ENCODE results near the gene PKD2.
A peak's percentile ranks its signal among the peaks of the same experiment; 100 is the strongest.

PKD2 gene

DNA sequence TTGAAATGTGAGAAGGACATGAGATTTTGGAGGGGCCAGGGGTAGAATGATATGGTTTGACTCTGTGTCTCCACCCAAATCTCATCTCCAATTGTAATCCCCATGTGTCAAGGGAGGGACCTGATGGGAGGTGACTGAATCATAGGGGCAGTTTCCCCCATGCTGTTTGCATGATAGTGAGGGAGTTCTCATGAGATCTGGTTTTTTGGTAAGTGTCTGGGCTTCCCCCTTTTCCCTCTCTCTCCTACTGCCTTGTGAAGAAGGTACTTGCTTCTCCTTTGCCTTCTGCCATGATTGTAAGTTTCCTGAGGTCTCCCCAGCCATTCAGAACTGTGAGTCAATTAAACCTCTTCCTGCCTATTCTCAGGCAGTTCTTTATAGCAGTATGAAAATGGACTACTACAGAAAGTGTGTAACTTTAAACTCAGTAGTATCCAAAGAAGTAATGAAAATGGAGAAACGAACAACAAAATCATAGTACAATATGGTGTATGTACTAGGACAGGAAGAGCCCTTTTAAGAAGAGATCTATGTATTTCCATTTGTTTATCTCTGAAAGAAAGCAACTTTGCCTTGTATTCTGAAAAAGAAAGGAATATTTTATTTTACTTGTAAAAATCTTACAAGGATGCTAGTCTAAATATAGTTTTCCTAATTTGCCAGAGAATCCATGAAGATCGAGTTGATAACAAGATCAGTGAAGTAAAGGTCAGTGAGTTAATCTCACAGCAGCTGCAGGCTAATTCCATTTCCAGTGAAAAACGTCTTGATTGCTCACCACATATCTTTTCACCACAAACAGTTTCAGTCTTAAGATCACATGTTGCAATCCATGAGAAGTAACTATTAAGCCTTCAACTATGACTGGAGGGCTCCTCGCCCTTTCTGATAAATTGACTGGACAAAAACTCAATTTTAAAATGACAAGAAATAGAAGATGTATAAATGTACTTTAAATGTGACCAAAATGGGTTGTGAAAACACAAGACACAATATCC lies 20.5 kb downstream of the PKD2 start:
- peak; percentile 76 for DNase-seq (ENCODE audit: low read depth in 2 of 2)

- no peak for DNase-seq (ENCODE audit: low read depth in 2 of 2)
These were observed 21.5 kb downstream of the PKD2 start for GRCh38 chr4:88028946-88029345.

GRCh38 chr4:88029556-88029955 lies 22.1 kb downstream of the PKD2 start:
- DNase-seq (ENCODE audit: low read depth in 2 of 2) = no peak

DNA sequence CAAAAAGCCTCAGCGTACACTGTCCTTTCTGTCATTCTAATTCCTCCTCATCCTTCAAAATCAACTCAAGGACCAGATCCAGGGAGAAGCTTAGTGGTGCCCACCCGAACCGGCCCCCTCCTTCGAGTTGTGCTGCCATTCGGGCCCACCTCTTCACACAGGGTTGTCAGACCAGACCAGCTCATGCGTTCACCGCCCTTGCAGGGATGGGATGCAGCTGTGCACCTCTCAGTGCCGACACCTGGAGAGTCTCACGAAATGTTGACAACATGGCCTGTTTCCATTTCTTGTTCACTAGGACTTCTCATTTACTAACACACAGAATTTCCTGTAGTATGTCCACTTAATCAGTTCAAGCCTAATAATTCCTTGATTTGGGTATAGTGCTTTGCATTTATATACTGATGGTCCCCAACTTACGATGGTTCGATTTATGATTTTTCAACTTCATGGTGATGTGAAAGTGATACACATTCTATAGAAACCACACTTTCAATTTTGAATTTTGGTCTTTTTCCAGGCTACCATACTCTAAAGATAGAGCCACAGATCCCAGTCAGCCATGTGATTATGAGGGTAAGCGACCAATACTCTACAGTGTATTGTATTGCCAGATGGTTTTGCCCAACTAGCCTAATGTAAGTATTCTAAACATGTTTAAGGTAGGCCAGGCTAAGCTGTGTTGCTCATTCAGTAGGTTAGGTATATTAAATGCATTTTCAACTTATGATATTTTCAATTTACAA lies 23.3 kb downstream of the PKD2 start:
- DNase-seq (ENCODE audit: low read depth in 2 of 2) = no peak

- DNase-seq (ENCODE audit: low read depth in 2 of 2) = peak; percentile 30 to 32
These were observed 25.9 kb downstream of the PKD2 start for GRCh38 chr4:88033309-88033708.

- DNase-seq (ENCODE audit: low read depth in 2 of 2) = no peak
These were observed 27.9 kb downstream of the PKD2 start for GRCh38 chr4:88035292-88035691.

DNA sequence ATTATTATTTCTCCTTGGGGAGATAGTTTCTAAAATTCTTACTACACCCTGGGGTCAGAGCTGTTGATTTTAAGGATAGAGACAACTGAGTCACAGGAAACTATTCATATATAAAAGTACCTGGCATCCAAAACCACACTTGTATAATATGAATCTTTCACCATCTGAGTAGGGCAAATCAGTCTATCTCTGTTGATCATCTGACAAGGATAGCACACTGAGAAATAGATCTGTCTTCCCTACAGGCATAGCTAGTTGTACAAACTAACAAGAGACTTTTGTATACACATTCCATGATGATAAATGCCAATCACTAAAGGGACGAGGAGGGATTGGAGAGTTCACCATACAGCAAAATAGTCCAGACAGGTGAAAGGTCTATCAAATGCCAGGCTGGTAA lies 30.0 kb downstream of the PKD2 start:
- no peak for DNase-seq (ENCODE audit: low read depth in 2 of 2)

DNA sequence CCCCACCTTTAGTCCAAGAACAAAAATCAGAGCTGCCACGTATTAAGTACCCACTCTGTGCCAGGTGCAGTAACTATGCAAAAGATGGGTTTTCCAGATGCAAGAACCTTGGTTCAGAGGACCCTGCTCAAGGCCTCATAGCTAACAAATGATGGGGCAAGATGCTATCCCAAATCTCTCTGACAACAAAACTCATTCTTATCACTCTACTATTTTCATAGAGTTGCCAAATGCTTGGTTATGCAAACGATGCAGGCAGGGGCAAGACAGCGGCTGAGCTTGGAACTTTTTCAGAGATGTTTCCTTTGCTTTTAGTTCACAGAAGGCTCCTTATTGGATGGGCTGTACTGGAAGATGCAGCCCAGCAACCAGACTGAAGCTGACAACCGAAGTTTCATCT lies 30.5 kb downstream of the PKD2 start:
- DNase-seq (ENCODE audit: low read depth in 2 of 2) = no peak

GRCh38 chr4:88040707-88041106 lies 33.3 kb downstream of the PKD2 start:
- DNase-seq (ENCODE audit: low read depth in 2 of 2) = no peak

DNA sequence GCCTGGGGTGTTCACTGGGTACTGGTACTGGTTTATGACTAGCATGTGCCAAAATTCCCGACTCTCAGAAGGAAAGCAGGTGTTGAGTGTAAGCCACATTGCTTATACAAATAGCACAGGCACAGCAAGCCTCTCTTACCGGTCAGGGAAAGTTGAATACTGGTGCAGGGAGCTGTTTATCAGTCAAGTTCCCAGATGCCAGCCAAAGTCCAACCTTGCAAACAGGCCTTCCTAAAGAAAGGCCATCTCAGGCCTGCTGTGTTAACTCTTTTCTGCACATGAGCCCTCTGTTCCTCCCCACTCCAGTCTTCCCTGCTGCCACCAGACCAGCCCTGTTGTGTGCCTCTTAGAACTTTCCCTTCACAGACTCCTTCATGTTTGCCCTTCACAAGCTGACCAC lies 34.2 kb downstream of the PKD2 start:
- no peak for DNase-seq (ENCODE audit: low read depth in 2 of 2)

DNA sequence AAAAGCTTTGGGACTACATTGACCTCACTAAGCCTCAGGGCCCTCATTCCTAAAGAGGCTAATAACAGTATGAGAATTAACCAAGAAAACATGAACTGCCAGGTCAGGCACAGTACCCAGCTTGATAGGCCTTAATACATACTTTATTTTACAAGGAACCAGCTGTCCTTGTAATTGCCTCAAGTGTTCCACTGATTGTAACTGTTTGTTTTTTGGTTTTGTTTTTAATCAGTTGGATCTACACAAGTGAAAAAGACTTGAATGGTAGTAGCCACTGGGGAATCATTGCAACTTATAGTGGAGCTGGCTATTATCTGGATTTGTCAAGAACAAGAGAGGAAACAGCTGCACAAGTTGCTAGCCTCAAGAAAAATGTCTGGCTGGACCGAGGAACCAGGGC lies 35.6 kb downstream of the PKD2 start:
- DNase-seq (ENCODE audit: low read depth in 2 of 2) = no peak

- no peak for DNase-seq (ENCODE audit: low read depth in 2 of 2)
These were observed 36.3 kb downstream of the PKD2 start for GRCh38 chr4:88043586-88044340.

DNA sequence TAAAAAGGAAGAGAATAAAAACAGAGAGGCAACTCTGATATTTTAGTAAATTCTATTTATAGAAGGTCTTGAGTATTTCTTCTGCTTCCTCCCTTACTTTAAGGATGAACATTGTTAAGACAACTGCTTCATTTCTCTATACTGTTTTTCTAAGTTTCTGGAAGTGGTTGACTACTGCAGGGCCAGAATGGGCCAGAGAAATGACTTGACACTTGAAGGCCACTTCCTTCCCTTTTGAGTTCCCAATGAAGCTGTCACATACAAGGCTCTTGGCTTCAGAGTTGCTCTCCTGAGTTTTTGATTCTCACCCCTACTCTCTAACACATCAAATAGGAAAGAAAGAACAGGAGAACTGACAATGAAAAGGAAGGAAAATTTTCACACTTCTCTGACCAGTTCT lies 37.6 kb downstream of the PKD2 start:
- DNase-seq (ENCODE audit: low read depth in 2 of 2) = no peak

DNA sequence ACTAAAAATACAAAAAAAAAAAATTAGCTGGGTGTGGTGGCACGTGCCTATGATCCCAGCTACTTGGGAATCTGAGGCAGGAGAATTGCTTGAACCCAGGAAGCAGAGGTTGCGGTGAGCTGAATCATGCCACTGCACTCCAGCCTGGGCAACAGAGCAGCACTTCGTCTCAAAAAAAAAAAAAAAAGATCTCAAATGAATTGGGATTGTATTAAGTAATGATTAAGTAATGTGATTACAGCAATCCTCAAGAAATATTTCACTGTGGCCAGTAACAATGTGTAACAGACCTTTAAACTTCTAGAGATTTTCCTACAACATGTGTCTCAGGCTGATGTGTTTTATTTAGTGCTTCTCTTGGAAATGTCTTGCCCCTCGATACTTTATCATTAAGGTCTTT lies 46.8 kb downstream of the PKD2 start:
- no peak for DNase-seq (ENCODE audit: low read depth in 2 of 2)

GRCh38 chr4:88054901-88055300 lies 47.5 kb downstream of the PKD2 start:
- DNase-seq (ENCODE audit: low read depth in 2 of 2) = no peak

DNA sequence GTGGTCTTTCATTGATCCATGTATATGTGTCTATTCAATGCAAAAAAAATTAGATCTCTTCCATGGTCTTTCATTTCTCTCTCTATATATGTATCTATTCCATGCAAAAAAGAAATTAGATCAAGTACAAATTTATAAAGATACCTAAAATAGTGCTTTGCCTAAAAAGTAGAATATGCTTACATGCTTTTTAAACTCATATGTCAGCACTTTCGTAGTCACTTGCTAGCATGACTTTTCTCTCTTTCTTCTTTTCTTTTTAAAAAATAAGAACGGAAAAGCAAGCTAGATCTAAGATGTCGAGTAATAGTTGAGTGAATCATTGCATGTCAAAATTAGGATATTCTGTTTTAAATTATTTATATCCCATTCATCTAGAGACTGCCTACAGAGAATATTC lies 50.9 kb downstream of the PKD2 start:
- no peak for DNase-seq (ENCODE audit: low read depth in 2 of 2)

DNA sequence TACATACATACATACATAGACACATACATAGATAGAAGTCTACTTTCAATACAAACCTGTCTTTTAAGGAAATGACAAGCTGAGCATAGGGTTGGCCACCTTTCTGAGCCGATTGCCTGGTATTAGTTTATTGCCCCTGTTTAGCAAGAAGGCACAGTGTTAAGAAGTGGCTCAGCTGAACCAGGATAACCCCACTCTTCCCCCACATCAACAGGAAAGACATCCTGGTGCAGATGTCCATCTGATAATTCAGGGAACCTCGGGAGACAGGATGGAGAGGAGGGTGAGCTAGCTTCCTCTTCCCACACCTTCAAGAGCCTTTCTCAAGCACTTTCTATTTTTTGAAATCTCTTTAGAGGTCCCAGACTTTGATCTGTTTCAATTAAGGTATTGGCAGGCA lies 52.3 kb downstream of the PKD2 start:
- DNase-seq (ENCODE audit: low read depth in 2 of 2) = no peak

DNA sequence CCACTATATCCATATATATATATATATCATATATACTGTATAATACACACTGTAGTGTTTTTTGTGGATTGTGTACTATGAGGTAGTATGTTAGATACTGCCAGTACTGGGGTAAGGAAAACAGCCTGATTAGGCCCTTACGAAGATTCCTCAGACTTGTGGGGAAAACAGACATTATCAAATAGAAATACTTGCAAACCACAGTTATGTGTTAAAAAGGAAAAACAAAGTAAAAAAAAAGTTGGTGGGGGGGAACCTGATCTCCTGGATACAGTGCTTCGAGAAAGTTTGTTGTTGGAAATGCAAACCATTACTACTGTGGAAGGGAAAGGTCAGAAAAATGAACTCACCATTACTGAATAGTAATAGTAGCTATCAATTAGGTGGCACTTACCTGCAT lies 53.0 kb downstream of the PKD2 start:
- DNase-seq (ENCODE audit: low read depth in 2 of 2) = no peak

GRCh38 chr4:88062311-88062710 lies 54.9 kb downstream of the PKD2 start:
- no peak for DNase-seq (ENCODE audit: low read depth in 2 of 2)

- DNase-seq (ENCODE audit: low read depth in 2 of 2) = no peak
These were observed 55.4 kb downstream of the PKD2 start for GRCh38 chr4:88062843-88063242.

DNA sequence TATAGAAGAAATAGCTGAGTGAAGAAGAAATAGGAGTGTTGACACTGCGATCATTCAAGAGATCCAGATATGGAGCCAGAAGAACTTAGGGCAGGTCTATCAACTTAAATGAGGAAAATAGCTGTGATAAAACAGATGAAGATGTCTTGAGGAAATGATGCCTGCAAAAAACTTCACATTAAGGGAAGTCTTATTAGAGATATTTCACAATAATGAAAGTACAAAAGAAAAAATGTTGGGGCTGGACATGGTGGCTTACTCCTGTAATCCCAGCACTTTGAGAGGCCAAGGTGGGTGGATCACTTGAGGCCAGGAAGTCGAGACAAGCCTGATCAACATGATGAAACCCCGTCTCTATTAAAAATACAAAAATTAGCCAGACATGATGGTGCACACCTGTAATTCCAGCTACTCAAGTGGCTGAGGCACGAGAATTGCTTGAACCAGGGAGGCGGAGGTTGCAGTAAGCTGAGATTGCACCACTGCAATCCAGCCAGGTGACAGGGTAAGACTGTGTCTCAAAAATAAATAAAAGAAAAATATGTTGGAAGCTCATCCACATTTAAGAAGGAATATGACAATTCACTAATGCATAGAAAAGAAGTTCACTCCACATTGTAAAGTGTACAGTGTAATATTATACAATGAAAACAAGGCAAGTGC lies 56.3 kb downstream of the PKD2 start:
- DNase-seq (ENCODE audit: low read depth in 2 of 2) = no peak

DNA sequence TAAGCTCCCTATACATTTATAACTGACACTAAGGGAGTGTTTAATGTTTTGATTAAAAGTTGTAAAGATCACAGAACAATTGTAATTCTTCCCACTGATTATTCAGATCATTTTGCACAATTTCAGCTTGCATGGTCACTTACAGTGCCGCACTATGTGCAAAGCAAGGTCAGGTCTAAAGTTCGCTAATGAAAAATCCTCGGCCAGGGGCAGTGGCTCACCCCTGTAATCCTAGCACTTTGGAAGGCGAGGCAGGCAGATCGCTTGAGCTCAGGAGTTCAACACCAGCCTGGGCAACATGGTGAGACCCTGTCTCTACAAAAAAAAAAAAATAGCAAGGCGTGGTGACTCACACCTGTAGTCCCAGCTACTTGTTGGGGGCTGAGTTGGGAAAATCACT lies 57.0 kb downstream of the PKD2 start:
- DNase-seq (ENCODE audit: low read depth in 2 of 2) = no peak

Measured in fibroblast of skin of left quadriceps (primary cell).